T-helper 17 cell (primary cell): Measurements from ENCODE around the gene URB1. TPM values are rescaled to one million over a fixed set of nuclear protein-coding genes. Genes with fewer than 3 reads are reported as not detected.
"Not testable (repeated sequence)": the region's sequence is repeated elsewhere in the genome, so short reads cannot be mapped to it uniquely, and the experiment has no call there.

Experiments used
- ATAC-seq: fragments of 150-1000 bp; cut with Tn5 transposase; 2 replicates; pipeline ENCODE4 v1.10.0; 2021; ENCODE audit warnings: mild to moderate bottlenecking, moderate library complexity
- DNase-seq, 3 donors: peaks; one replicate each; pipeline versions ENCODE4 v3.0.0 to v3.0.0-alpha.2; 2020 to 2021
- H3K9me3 ChIP-seq: one replicate; pipeline ENCODE4 v1.7.0; 2013; ENCODE audit warnings: low read length, mild to moderate bottlenecking; ENCODE audit not compliant: control insufficient read depth, poor library complexity, severe bottlenecking
- H3K27ac Mint-ChIP-seq: one replicate; pipeline ENCODE4 v1.8.0; 2022; ENCODE audit warnings: mild to moderate bottlenecking, moderate library complexity, mixed read lengths
- H3K27me3 Mint-ChIP-seq: one replicate; pipeline ENCODE4 v1.8.0; 2022; ENCODE audit warnings: mixed read lengths
- H3K36me3 Mint-ChIP-seq: one replicate; pipeline ENCODE4 v1.8.0; 2022; ENCODE audit warnings: low read depth, mixed read lengths
- H3K4me1 Mint-ChIP-seq: one replicate; pipeline ENCODE4 v1.8.0; 2022; ENCODE audit warnings: mild to moderate bottlenecking, mixed read lengths
- H3K4me3 Mint-ChIP-seq: one replicate; pipeline ENCODE4 v1.8.0; 2022; ENCODE audit warnings: mild to moderate bottlenecking, moderate library complexity, mixed read lengths
- total RNA-seq, 4 donors: library from RNA in 2 of 4; stranded (reverse) in 2 of 4; gene quantifications; one replicate each; pipeline ENCODE4 v1.2.3 and lab custom pipeline; 2022 to 2026

Gene URB1
- total RNA-seq (10 to 100 TPM; 11.2 to 11.8 TPM), total RNA-seq (lab: John Stamatoyannopoulos, UW) (61.5 to 96.5 reads per million in 2 donors)

- peak within 1 kb of the TSS; percentile 88 for H3K4me3 Mint-ChIP-seq
- peaks cover 27% of the 10 kb centered on the region for H3K4me1 Mint-ChIP-seq
These were observed at the start of gene URB1 for GRCh38 chr21:32392880-32393676. URB1 (minus strand) TSS chr21:32393012; CDS start chr21:32392910, 102 bp downstream.

GRCh38 chr21:32437729-32438128 is 44.9 kb upstream of the URB1 start:
- Mint-ChIP-seq H3K4me1 (peaks cover 21% of the 10 kb centered on the region), H3K4me3 (no peak overlapping the region), H3K27me3 (no peaks in the 10 kb centered on the region), H3K27ac (peak overlapping the region; percentile 75), H3K36me3 (peaks cover 5% of the 10 kb centered on the region)
- ATAC-seq (no peak), DNase-seq (no peak)
- H3K9me3 ChIP-seq, result no peaks in the 10 kb centered on the region

More at GRCh38 chr21:32392880-32393676, at the start of gene URB1:
- Mint-ChIP-seq H3K27me3 (no peaks in the 10 kb centered on the region), H3K36me3 (no peaks in the 10 kb centered on the region), H3K27ac (peak within 1 kb of the TSS; percentile 88)
- DNase-seq (peak; percentile 92 to 97 (median 94)), ATAC-seq (peak; percentile 96)
- no peaks in the 10 kb centered on the region for H3K9me3 ChIP-seq

GRCh38 chr21:32432982-32433660 is 40.3 kb upstream of the URB1 start:
- ATAC-seq, result peak; percentile 48
- not testable (repeated sequence) for H3K27ac Mint-ChIP-seq, H3K4me3 Mint-ChIP-seq, H3K9me3 ChIP-seq, H3K36me3 Mint-ChIP-seq, DNase-seq, H3K27me3 Mint-ChIP-seq
- peaks cover 27% of the 10 kb centered on the region for H3K4me1 Mint-ChIP-seq

- ATAC-seq (no peak), DNase-seq (no peak)
- no peak overlapping the region for H3K27ac Mint-ChIP-seq
These were observed 35.3 kb upstream of the URB1 start for GRCh38 chr21:32427958-32428623.

GRCh38 chr21:32426592-32427051 is 33.8 kb upstream of the URB1 start:
- ATAC-seq, result no peak
- Mint-ChIP-seq H3K36me3 (peaks cover 5% of the 10 kb centered on the region), H3K4me3 (no peak overlapping the region), H3K27me3 (no peaks in the 10 kb centered on the region), H3K4me1 (peaks cover 5% of the 10 kb centered on the region), H3K27ac (no peak overlapping the region)
- no peak for DNase-seq
- no peaks in the 10 kb centered on the region for H3K9me3 ChIP-seq

More at GRCh38 chr21:32427958-32428623, 35.3 kb upstream of the URB1 start:
- Mint-ChIP-seq H3K36me3 (peaks cover 4% of the 10 kb centered on the region), H3K27me3 (no peaks in the 10 kb centered on the region), H3K4me3 (no peak overlapping the region), H3K4me1 (peaks cover 11% of the 10 kb centered on the region)
- H3K9me3 ChIP-seq, result no peaks in the 10 kb centered on the region

GRCh38 chr21:32426066-32426465 is 33.3 kb upstream of the URB1 start:
- no peaks in the 10 kb centered on the region for H3K9me3 ChIP-seq
- Mint-ChIP-seq H3K27me3 (no peaks in the 10 kb centered on the region), H3K4me3 (no peak overlapping the region), H3K36me3 (peaks cover 5% of the 10 kb centered on the region), H3K4me1 (peaks cover 5% of the 10 kb centered on the region), H3K27ac (no peak overlapping the region)
- no peak for ATAC-seq
- DNase-seq, result no peak

- Mint-ChIP-seq H3K27me3 (no peaks in the 10 kb centered on the region), H3K4me3 (no peak overlapping the region), H3K27ac (no peak overlapping the region), H3K4me1 (peaks cover 5% of the 10 kb centered on the region), H3K36me3 (peaks cover 5% of the 10 kb centered on the region)
- no peak for ATAC-seq
- DNase-seq, result no peak
- no peaks in the 10 kb centered on the region for H3K9me3 ChIP-seq
These were observed 32.8 kb upstream of the URB1 start for GRCh38 chr21:32425628-32426027.

GRCh38 chr21:32424674-32425073 is 31.9 kb upstream of the URB1 start:
- Mint-ChIP-seq H3K4me3 (no peak overlapping the region), H3K4me1 (peaks cover 5% of the 10 kb centered on the region), H3K27ac (no peak overlapping the region), H3K36me3 (peaks cover 2% of the 10 kb centered on the region), H3K27me3 (no peaks in the 10 kb centered on the region)
- H3K9me3 ChIP-seq, result no peaks in the 10 kb centered on the region
- no peak for ATAC-seq
- no peak for DNase-seq

GRCh38 chr21:32424191-32424535 is 31.4 kb upstream of the URB1 start:
- no peak overlapping the region for H3K4me3 Mint-ChIP-seq

GRCh38 chr21:32423320-32424190 is 30.7 kb upstream of the URB1 start:
- no peaks in the 10 kb centered on the region for H3K9me3 ChIP-seq
- peaks cover 2% of the 10 kb centered on the region for H3K36me3 Mint-ChIP-seq
- H3K4me1 Mint-ChIP-seq, result peaks cover 5% of the 10 kb centered on the region
- H3K27me3 Mint-ChIP-seq, result no peaks in the 10 kb centered on the region
- no peak overlapping the region for H3K4me3 Mint-ChIP-seq
- DNase-seq (no peak), ATAC-seq (no peak)
- peak overlapping the region; percentile 54 for H3K27ac Mint-ChIP-seq

More at GRCh38 chr21:32424191-32424535, 31.4 kb upstream of the URB1 start:
- Mint-ChIP-seq H3K27ac (no peak overlapping the region), H3K27me3 (no peaks in the 10 kb centered on the region), H3K36me3 (peaks cover 2% of the 10 kb centered on the region), H3K4me1 (peaks cover 5% of the 10 kb centered on the region)
- H3K9me3 ChIP-seq, result no peaks in the 10 kb centered on the region
- ATAC-seq (no peak), DNase-seq (no peak)

GRCh38 chr21:32422064-32422463 is 29.3 kb upstream of the URB1 start:
- H3K4me1 Mint-ChIP-seq, result peaks cover 7% of the 10 kb centered on the region
- H3K27ac Mint-ChIP-seq, result no peak overlapping the region
- no peak overlapping the region for H3K4me3 Mint-ChIP-seq
- ATAC-seq (no peak), DNase-seq (no peak)
- no peaks in the 10 kb centered on the region for H3K9me3 ChIP-seq
- no peaks in the 10 kb centered on the region for H3K27me3 Mint-ChIP-seq
- peaks cover 2% of the 10 kb centered on the region for H3K36me3 Mint-ChIP-seq

GRCh38 chr21:32418146-32418545 is 25.3 kb upstream of the URB1 start:
- H3K9me3 ChIP-seq, result no peaks in the 10 kb centered on the region
- no peak for ATAC-seq
- H3K27ac Mint-ChIP-seq, result no peak overlapping the region
- peaks cover 20% of the 10 kb centered on the region for H3K4me1 Mint-ChIP-seq
- peaks cover 2% of the 10 kb centered on the region for H3K36me3 Mint-ChIP-seq
- H3K27me3 Mint-ChIP-seq, result no peaks in the 10 kb centered on the region
- no peak overlapping the region for H3K4me3 Mint-ChIP-seq
- DNase-seq, result no peak
